Cerebellar nuclear complex (tissue), 1 donor: ENCODE data around the gene CDC6.

ENCODE experiments used
- DNase-seq, 2 experiments: peaks; one replicate each; lab custom pipeline; 2025; lab: John Stamatoyannopoulos, UW

The CDC6 gene

DNA sequence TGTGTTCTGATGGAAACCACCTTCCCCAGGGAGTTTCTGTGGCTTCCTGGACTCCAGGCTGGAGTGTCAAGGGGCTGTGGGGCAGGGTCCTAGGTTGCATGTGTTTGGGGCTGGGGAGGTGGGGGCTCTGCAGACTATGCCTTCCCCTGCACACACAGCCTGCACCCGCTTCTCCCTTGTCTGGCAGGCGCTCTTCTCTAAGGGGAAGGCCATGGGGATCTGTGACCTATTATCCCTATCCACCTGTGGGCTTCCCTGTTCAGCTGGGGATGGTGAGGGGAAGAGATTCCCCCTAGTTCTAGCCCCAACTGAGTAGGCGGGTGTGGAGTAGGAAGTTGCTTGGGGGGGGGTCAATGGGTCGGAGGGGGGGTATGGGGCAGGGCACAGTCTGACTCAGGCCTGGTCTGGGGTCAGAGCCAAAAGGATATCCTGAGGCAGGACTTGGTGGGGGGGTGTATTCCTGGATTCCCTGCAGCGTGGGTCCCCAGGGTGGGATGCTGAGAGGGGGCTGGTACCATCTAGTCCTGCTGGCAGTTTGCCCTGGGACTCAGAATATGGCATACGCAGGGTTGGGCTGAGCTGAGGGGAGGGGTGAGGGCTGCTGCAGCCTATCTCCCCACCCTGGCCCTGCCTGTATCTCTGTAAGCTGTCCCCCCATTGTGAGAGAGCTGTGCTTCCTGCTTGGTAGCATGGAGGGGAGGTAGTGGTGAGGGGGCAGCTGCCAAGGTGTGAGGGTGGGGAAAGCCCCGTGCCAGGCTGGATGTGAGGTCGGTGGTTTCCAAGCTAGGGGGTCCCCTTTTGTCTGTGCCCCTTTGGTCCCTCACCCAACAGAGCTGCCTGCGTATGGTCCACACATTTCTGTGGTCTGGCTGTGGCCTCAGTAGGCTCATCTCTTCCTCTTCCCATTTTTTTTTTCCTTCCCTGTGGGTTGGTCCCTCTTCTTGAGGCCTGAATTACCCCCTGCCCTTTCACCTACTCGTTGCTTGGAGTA is 36.0 kb downstream of the CDC6 start:
- no peak for DNase-seq

DNA sequence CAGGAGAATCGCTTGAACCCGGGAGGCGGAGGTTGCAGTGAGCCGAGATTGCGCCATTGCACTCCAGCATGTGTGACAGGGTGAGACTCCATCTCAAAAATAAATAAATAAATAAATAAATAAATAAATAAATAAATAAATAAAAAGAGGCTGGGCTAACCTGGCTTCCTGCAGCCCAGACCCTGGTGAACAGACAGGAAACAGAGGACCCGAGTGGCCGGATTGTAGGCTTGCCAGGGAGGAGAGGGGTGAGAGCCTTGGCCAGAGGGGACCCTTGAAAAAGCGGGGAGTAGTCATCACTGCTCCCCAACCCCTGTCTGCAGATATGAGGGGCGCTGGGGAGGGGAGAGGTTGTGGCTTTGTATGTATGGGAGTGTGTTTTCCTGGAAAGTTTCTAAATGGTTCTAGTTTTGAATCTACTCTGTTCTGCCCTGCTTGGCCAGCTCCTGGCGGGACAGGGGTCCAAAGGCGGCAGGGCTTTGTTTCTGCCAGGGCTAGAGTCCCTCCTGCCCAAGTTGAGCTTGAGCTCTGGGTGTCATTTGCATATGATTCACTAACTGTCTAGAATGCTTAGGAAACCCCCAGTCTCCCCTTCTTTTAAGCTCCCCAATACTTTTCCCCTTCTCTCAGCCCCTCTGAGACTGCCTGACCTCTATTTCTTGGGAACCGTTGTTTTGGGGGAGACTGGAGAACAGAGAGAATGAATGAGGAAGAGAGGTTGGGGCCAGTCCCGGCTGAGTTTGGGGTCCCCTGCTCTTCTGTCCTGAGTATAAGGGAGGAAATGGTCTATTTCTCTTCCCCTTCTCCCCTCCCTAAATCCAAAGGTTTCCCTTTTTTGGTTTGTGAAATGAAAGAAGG is 37.7 kb downstream of the CDC6 start:
- DNase-seq, result no peak

DNA sequence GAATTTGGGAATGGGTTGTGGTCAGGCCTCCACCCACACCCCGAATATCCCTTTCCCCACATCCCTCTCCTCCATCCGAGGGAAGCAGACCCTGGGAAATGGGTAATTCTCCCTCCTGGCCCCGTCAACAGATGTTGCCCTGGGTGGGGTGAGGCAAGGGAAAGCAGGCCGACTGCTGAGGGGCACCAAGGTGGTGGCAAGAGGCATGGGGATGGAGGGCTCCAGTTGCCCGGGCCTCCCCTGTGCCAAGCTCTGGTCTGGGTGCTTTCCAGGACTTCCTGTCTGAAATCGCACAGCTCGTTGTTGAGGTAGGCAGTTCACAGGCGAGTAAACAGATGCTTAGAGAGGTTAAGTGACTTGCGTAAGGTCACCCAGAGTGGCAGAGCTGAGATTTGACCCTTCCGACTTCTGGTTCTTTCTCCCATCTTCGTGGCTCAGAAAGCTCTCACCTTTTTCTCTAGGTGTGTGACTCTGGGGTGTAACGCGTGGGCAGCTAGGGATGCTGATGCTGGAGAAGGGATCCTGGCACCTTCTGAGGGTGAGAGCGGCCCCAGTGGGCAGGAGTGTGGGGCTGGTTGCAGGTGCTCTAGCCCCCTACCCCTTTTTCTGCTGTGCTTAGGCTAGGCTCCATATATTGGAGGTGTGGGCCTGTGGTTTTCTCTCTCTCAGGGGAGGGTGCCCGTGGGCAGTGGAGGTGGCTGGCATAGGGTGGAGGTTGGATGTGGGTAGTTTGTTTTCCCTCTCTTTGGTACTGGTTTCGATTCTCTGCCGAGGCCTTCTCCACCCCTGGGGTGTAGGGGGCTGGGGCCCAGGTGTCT is 38.5 kb downstream of the CDC6 start:
- no peak for DNase-seq

GRCh38 chr17:40326832-40327199 is 39.1 kb downstream of the CDC6 start:
- no peak for DNase-seq

DNA sequence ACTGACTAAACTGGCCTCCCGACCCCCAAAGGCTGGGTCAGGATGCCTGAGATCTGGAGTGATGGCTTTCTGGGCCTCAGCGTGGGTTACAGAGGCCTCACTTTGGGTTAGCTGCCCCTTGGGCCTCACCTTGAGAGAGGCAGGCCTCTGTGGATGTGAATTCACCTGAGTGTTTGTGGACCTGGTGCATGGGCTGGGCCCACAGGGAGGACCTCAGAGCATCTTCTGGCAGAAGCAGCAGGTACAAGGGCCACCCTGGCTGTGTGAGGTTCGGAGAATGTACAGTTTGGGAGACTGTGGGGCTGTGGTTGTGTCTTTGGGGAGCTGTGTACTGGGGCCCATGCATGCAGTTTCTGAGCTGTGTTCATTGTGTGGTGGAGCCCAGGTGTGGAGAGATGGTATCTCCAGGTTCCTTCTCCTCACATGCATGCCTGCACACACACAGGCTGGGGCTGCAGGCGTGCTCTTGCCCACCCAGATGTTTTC is 39.6 kb downstream of the CDC6 start:
- DNase-seq, result no peak

DNA sequence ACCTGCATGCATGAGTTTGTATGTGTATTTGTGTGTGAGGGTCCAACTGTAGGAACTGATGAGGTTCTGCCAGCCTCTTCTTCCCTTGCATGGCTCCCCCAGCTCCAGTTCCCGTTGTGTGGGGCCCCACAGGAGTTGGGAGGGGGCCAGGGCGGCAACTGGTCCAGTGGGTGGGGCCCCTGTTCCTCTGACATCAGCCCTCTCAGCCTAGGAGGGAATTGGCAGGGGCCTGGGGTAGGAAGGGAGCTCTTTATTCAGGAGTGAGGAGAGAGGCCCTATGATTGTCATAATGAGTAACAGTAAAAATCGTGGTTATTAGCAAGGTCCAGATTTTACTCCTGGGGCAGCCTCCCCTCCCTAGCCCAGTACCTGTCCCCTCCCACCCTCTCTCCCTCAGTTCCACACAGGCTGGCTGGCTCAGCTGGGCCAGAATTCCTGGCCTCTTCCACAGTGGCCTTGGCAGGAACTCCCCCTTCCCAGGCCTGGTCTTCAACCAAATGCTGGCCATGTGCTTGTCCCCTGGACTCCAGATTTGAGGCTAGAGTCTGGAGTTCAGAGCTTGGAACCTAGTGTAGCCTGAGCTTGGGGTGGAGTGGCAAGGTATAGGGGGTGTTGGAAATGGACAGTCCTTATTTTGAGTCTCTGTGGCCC is 40.2 kb downstream of the CDC6 start:
- no peak for DNase-seq

GRCh38 chr17:40328386-40328766 is 40.7 kb downstream of the CDC6 start:
- no peak for DNase-seq

DNA sequence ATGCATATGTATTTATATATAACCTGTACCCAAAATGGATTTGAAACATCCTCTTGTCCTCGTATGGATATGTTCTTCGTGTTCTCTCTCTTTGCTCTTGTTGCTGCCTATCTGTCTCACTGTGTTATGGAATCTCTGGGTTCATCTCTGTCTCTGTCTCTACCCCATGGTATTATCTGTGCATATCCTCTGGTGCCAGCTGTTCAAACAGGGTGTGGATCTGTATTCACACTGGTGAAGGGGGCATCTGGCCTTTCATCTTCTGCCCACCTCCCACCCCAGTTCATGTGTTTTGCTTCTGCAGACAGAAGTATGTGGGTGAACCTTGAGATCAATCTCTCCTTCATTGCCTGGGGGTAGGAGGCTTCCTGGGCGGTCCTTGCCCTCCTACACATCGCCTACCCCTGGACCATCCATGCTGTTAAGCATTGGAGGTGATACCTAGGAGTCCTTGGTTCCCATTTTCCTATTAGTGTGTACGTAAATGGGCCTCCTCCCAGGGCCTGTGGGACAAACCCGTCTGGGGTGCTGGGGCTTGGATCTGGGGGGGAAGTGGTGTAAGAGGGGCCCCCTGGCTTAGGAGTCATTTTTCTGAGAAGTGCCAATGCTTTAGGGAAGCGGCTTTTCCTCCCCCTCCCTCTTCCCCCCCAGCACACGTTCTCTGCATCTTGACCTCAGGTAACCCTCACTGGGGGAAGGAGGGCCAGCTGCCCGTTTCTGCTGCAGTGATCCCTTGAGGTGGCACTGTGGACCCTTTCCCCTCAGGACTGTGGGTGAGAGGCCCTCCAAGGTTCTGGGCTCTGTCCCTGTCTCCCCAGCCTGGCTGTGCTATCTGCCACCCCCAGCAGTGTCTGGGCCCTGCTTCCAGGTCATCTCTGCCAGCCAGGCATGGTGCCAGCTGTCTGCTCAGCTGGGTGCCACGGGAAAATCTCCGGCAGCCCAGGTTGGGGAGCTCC is 42.4 kb downstream of the CDC6 start:
- DNase-seq, result no peak

DNA sequence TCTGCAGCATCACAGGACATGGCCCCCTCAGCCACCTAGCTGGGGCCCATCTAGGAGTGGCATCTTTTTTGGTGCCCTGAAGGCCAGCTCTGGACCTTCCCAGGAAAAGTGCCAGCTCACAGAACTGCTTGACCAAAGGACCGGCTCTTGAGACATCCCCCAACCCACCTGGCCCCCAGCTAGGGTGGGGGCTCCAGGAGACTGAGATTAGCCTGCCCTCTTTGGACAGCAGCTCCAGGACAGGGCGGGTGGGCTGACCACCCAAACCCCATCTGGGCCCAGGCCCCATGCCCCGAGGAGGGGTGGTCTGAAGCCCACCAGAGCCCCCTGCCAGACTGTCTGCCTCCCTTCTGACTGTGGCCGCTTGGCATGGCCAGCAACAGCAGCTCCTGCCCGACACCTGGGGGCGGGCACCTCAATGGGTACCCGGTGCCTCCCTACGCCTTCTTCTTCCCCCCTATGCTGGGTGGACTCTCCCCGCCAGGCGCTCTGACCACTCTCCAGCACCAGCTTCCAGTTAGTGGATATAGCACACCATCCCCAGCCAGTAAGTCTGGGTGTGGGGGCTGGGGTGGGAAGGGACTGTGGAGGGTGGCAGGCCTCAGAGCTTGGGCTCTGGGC is 43.3 kb downstream of the CDC6 start:
- DNase-seq, result no peak

DNA sequence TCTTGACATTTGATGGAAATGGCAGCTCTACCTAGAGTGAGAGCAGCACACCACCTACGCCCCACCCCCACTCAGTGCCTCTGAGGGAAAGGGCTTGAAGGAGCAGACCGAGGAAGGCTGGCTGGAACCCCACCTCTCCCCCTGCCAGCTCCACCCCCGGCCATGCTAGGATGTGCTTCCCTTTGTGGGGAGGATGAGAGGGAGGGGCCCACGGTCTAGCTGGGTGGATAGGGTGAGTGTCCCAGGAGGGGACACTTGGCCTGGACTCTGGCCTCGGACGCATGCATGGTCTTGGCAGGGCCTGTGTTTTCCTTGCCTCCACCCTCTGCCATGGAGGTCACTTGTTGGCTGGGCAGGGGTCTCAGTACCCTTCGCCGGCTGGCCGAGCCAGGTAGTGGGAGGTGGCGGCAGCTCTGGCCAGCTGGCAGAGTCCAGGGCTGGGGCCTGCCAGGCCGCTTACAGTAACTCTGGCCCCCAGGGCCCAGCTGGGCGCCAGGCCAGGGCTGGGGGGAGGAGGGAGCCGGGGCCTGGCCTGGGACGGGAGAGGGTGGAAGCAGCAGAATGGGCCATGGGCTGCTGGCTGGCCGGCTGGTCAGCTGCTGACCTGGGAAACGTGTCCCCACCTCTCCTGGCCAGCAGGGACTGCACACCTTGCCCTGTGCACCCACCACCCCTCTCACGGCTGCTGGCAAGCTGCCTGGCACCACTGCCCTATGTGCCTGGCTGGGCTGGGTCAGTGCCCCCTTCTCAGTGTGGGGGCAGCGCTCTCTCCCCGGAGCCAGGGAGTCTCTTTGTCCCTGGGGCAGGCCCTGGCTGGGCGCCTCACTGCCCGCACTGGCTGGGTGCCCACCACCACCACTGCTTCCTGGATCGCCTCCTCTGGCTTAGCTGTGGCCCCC is 44.3 kb downstream of the CDC6 start:
- no peak for DNase-seq

GRCh38 chr17:40333781-40334448 is 46.2 kb downstream of the CDC6 start:
- no peak for DNase-seq

DNA sequence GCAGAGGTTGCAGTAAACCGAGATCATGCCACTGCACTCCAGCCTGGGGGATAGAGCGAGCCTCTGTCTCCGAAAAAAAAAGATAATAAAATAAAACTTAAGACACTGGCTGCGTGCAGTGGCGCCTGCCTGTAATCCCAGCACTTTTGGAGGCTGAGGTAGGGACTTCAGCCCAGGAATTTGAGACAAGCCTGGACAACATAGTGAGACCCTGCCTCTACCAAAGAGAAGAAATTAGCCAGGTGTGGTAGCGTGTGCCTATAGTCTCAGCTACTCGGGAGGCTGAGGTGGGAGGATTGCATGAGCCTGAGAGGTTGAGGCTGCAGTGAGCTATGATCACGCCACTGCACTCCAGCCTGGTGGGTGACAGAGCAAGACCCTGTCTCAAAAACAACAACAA is 47.9 kb downstream of the CDC6 start:
- no peak for DNase-seq

DNA sequence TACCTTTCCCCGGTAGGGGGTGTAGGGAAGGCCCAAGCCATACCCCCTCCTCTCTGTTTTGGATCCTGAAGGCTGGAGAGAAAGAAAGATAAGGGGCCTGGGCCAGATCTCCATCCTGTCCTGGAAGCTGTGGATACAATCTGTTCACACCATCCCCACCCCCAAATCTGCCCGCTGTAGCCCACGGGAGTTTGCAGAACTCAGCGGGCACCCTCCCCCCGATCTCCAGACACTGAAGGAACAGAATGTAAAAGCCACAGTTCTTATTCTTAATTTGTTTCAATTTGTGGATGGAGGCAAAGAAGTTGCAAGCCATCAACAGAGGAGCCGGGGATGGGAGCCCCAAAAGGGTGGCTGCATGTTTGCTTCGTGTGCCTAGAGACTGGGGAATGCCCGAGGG is 49.7 kb downstream of the CDC6 start:
- no peak for DNase-seq

DNA sequence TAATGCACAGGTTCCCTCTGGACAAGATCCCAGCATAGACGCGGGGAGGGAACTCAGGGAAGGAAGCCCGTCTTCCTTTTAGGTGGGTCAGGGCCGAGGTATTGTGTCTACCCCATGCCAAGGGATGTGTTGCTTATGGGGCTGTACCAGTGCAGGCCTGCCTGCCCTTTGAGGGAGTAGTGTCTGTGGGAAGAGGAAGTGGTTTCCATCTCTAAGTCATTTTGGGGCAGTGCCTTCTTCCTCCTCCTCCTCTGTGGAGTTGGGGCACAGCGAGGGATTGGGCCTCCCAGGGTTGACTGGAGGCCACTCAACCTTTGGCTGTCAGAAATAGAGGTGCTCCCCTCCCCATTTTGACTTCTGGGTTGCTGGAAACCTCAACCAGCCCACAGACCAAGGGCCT is 50.4 kb downstream of the CDC6 start:
- DNase-seq, result no peak

DNA sequence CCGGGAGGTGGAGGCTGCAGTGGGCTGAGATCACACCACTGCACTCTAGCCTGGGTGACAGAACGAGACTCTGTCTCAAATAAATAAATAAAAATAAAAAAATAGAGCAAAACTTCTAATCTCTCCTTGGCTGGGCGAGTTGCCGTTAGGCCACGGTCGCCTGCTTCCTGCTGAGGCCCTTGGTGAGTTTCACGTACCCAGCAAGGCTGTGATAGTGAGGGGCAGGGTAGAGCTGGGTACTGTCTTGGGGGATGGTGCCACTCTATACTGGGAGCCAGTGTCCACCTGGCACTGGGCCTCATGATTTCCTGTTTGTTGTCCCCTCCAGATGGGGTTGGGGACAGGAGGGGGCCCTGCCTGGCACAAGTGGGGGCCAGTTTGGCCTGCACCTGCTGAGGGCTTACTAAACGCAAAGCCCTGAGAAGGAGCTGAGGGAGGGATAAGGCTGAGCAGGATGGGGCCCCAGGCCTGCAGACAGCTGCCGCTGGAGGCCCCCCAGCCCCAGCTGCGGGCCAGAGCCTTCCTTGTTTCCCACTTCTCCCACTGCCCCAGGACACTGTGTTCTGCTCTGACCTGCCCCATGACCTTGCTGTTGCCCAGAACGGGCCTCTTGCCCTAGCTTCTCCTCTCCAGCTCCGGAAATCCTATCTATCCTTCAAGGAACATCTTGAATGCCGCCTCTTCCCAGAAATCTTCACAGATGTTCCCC is 51.4 kb downstream of the CDC6 start:
- no peak for DNase-seq

- DNase-seq, result no peak
These were observed 52.6 kb downstream of the CDC6 start for GRCh38 chr17:40340327-40340726.
